ENCODE measurements around the gene ADAMTS12. TPM values are rescaled to one million over a fixed set of nuclear protein-coding genes. Genes with fewer than 3 reads are reported as not detected.

Gene ADAMTS12
- total and polyA plus RNA-seq, 10 of the 15 experiments (the other 5 are each of a cell fraction or from before 2014, with no cell fraction given) = 0.11 to 35.8 (median 20.7) TPM

DNA sequence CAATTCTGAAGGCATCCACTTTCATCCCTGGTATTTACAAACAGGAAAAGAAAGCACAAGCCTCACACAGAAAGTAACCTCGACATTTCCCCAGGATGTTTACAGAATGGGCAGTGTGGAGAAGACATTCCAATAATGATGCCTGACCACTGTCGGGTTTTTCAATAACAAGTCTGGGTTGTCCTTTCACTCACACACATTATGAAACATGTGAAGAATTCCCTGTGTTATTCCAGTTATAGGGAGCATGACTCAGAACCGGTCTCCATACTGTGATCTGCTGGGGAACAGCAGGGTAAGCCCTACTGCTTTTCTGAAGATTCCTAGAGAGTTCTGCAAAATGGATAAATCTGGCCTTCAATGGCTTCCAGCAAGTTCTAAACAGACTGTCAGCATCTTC, 155.3 kb downstream of the ADAMTS12 start:
- Histone ChIP-seq H3K9ac (ENCODE audit: control insufficient read depth, insufficient read depth, low read length) (no peak overlapping the region), H3K4me3 (no peak overlapping the region), H3K4me2 (ENCODE audit: control insufficient read depth, insufficient read depth) (no peak overlapping the region), H3K9me3 (replicated peaks; ENCODE audit: control insufficient read depth, insufficient read depth, low read length) (no peaks in the 10 kb centered on the region), H4K20me1 (ENCODE audit: control insufficient read depth, insufficient read depth) (no peaks in the 10 kb centered on the region), H3K79me2 (ENCODE audit: control insufficient read depth, insufficient read depth, low read length) (no peaks in the 10 kb centered on the region), H2AFZ (ENCODE audit: control insufficient read depth, low read depth, low read length) (no peak overlapping the region), H3K27ac (ENCODE audit: control insufficient read depth, insufficient read depth) (no peak overlapping the region), H3K27me3 (replicated peaks in 1 of 2; ENCODE audit: control insufficient read depth in 2 of 2, insufficient read depth in 2 of 2, low read length in 1 of 2) (no peaks in the 10 kb centered on the region), H3K36me3 (ENCODE audit: control insufficient read depth in 2 of 2, insufficient read depth in 2 of 2, low read length in 1 of 2) (no peaks in the 10 kb centered on the region), H3K4me1 (ENCODE audit: control insufficient read depth, insufficient read depth, low read length) (no peaks in the 10 kb centered on the region)
- ChIA-PET RAD21 (ENCODE audit: unreplicated experiment) (interaction anchor here (1.5 kb wide), 1 partner anchor 198 kb away, joined by 5 read pairs; no protein-coding TSS in a partner anchor), CTCF (no interaction called here), SMC1A (ENCODE audit: uncharacterized antibody, unreplicated experiment) (no interaction called here), POLR2A (no interaction called here)
- DNase-seq (ENCODE audit: low read depth, low spot score) (no peak), ATAC-seq (no peak), FAIRE-seq (no peak)
- intact Hi-C loops (cut with micrococcal nuclease; ENCODE audit: unreplicated experiment) (no loop called here), in situ Hi-C loops (cut with MboI) (no loop called here)
- BruUV-seq (replicated peaks) = no TSS peak
- WGBS (ENCODE audit: insufficient coverage, insufficient replicate concordance, low lambda C conversion rate, missing lambda C conversion rate) = 45% methylated on average over 3 of the region's 3 CpGs
- TF ChIP-seq POLR2AphosphoS2 (IDR thresholded peaks at IDR 0.05; ENCODE audit: low read depth, low read length) = no peak
- no peak for TF ChIP-seq CBX3 (IDR thresholded peaks at IDR 0.05; ENCODE audit: borderline replicate concordance, low read depth)
- TF ChIP-seq MTA3 (IDR thresholded peaks at IDR 0.05; ENCODE audit: borderline replicate concordance, low read length) = no peak
- TF ChIP-seq NFIC (IDR thresholded peaks at IDR 0.05; ENCODE audit: low read depth, low read length) = no peak
- TF ChIP-seq POLR2AphosphoS5 (IDR thresholded peaks at IDR 0.05; ENCODE audit: low read length) = no peak
- TF ChIP-seq YY1 (IDR thresholded peaks at IDR 0.05; ENCODE audit: low read depth, low read length) = no peak
- no peak for TF ChIP-seq STAT1 (conservative IDR thresholded peaks at IDR 0.05)
- no peak for TF ChIP-seq HDAC6 (IDR thresholded peaks at IDR 0.05; ENCODE audit: unreplicated experiment)
- TF ChIP-seq E4F1 (IDR thresholded peaks at IDR 0.05; ENCODE audit: borderline replicate concordance, partially characterized antibody) = no peak
- TF ChIP-seq TCF7 (IDR thresholded peaks at IDR 0.05; ENCODE audit: borderline replicate concordance) = no peak
- TF ChIP-seq, protein P1, sequence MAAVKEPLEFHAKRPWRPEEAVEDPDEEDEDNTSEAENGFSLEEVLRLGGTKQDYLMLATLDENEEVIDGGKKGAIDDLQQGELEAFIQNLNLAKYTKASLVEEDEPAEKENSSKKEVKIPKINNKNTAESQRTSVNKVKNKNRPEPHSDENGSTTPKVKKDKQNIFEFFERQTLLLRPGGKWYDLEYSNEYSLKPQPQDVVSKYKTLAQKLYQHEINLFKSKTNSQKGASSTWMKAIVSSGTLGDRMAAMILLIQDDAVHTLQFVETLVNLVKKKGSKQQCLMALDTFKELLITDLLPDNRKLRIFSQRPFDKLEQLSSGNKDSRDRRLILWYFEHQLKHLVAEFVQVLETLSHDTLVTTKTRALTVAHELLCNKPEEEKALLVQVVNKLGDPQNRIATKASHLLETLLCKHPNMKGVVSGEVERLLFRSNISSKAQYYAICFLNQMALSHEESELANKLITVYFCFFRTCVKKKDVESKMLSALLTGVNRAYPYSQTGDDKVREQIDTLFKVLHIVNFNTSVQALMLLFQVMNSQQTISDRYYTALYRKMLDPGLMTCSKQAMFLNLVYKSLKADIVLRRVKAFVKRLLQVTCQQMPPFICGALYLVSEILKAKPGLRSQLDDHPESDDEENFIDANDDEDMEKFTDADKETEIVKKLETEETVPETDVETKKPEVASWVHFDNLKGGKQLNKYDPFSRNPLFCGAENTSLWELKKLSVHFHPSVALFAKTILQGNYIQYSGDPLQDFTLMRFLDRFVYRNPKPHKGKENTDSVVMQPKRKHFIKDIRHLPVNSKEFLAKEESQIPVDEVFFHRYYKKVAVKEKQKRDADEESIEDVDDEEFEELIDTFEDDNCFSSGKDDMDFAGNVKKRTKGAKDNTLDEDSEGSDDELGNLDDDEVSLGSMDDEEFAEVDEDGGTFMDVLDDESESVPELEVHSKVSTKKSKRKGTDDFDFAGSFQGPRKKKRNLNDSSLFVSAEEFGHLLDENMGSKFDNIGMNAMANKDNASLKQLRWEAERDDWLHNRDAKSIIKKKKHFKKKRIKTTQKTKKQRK (IDR thresholded peaks at IDR 0.05; ENCODE audit: low read depth, low read length) = no peak
- TF ChIP-seq, protein P2, sequence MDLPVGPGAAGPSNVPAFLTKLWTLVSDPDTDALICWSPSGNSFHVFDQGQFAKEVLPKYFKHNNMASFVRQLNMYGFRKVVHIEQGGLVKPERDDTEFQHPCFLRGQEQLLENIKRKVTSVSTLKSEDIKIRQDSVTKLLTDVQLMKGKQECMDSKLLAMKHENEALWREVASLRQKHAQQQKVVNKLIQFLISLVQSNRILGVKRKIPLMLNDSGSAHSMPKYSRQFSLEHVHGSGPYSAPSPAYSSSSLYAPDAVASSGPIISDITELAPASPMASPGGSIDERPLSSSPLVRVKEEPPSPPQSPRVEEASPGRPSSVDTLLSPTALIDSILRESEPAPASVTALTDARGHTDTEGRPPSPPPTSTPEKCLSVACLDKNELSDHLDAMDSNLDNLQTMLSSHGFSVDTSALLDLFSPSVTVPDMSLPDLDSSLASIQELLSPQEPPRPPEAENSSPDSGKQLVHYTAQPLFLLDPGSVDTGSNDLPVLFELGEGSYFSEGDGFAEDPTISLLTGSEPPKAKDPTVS (IDR thresholded peaks at IDR 0.05; ENCODE audit: low read depth, low read length) = no peak
- no peak for TF ChIP-seq SREBF2 (IDR thresholded peaks at IDR 0.05; ENCODE audit: low read length)
- TF ChIP-seq ZBTB40 (IDR thresholded peaks at IDR 0.05; ENCODE audit: borderline replicate concordance) = no peak
